Kidney (tissue), 14 donors: ENCODE results near the gene CEP43. TPM values are rescaled to one million over a fixed set of nuclear protein-coding genes. Genes with fewer than 3 reads are reported as not detected.

Experiments
- DNase-seq, 5 donors: peaks; one replicate each; pipeline ENCODE4 v3.0.0-alpha.2; 2013 to 2020
- FAIRE-seq: peaks from 2 replicates; lab custom pipeline; 2012; peaks lifted over from hg19 to GRCh38; lab: Jason Lieb, UNC
- H3K27ac ChIP-seq, 2 donors: one replicate each; pipeline ENCODE4 v1.7.0; 2013; ENCODE audit warnings: low read depth in 2 of 2, low read length in 2 of 2, inconsistent platforms in 1 of 2
- H3K27me3 ChIP-seq: one replicate; pipeline ENCODE4 v1.7.1; 2013; ENCODE audit warnings: low read length, inconsistent platforms; ENCODE audit not compliant: control insufficient read depth, insufficient read depth
- H3K36me3 ChIP-seq, 3 donors: one replicate each; pipeline versions ENCODE4 v1.7.0 to v1.7.1; 2013; ENCODE audit warnings: low read length in 3 of 3, control low read depth in 1 of 3, inconsistent platforms in 1 of 3; ENCODE audit not compliant: insufficient read depth in 3 of 3, control insufficient read depth in 2 of 3
- H3K4me1 ChIP-seq, 3 donors: one replicate each; pipeline versions ENCODE4 v1.7.0 to v1.7.1; 2013; ENCODE audit warnings: low read length in 3 of 3, inconsistent platforms in 1 of 3, low read depth in 1 of 3; ENCODE audit not compliant: control insufficient read depth in 2 of 3, insufficient read depth in 2 of 3
- H3K4me3 ChIP-seq, 3 donors: one replicate each; pipeline versions ENCODE4 v1.7.0 to v1.8.1; 2013; ENCODE audit warnings: low read length in 3 of 3, control low read depth in 1 of 3, inconsistent platforms in 1 of 3
- H3K9ac ChIP-seq, 3 donors: one replicate each; pipeline versions ENCODE4 v1.7.0 to v1.7.1; 2013; ENCODE audit warnings: low read length in 3 of 3, control low read depth in 1 of 3, inconsistent platforms in 1 of 3
- H3K9me3 ChIP-seq, 3 donors: one replicate each; pipeline versions ENCODE4 v1.7.0 to v1.7.1; 2013; ENCODE audit warnings: low read length in 3 of 3, control low read depth in 1 of 3, inconsistent platforms in 1 of 3; ENCODE audit not compliant: control insufficient read depth in 2 of 3, insufficient read depth in 1 of 3
- CTCF ChIP-seq: IDR thresholded peaks from 3 replicates; pipeline ENCODE4 v1.5.1; 2012; ENCODE audit warnings: mild to moderate bottlenecking, moderate library complexity, borderline replicate concordance; ENCODE audit not compliant: insufficient read depth; ENCODE audit errors: extremely low read depth
- intact Hi-C: fragments of 100-400 bp; cut with DNase I; formaldehyde crosslinking; loops from one replicate; pipeline ENCODE4 v1.11.1; 2022
- polyA plus RNA-seq: library from polyadenylated mRNA; stranded (reverse); fragments of 350-450 nt; fragmentation: Illumina TruSeq; extraction: RNeasy Lipid Tissue Mini Kit (QIAGEN cat#74804); gene quantifications from one replicate; pipeline ENCODE4 v1.2.3, GENCODE V29; 2014; ENCODE audit warnings: low read depth, low replicate concordance; ENCODE audit not compliant: insufficient read depth
- total RNA-seq: library from RNA; stranded (reverse); fragmentation: NEBNext Ultra II Directional; extraction: Animal tissue kit (Norgen Biotek cat#: 25700); gene quantifications from one replicate; pipeline ENCODE4 v1.2.1, GENCODE V29; 2021
- donor health status: control.
- donor health status: control.
- donor health status: control.
- donor health status: control.
- donor health status: control.
- donor health status: DM: yes; HTN: yes; CAD: no.
- donor health status: Normal renal cell carcinoma (clear cell type).

The CEP43 gene
- total and polyA plus RNA-seq, 2 donors from 2014 or later = 17.8 to 17.9 TPM

GRCh38 chr6:167013067-167013466, 13.9 kb downstream of the CEP43 start:
- no peaks in the 10 kb centered on the region for H3K27me3 ChIP-seq
- H3K4me1 ChIP-seq = no peaks in the 10 kb centered on the region
- H3K4me3 ChIP-seq = no peak overlapping the region
- no peak overlapping the region for H3K27ac ChIP-seq
- H3K9me3 ChIP-seq = no peaks in the 10 kb centered on the region
- FAIRE-seq = no peak
- no peak for DNase-seq
- H3K36me3 ChIP-seq = peaks cover 5 to 13% (median 10%) of the 10 kb centered on the region in 3 donors
- intact Hi-C loops = no loop called here
- no peak overlapping the region for H3K9ac ChIP-seq
- TF ChIP-seq CTCF = no peak

- H3K9ac ChIP-seq = no peak overlapping the region
- H3K4me3 ChIP-seq = no peak overlapping the region
- FAIRE-seq = no peak
- intact Hi-C loops = no loop called here
- H3K9me3 ChIP-seq = no peaks in the 10 kb centered on the region
- peaks cover 7 to 14% (median 12%) of the 10 kb centered on the region in 3 donors for H3K36me3 ChIP-seq
- no peaks in the 10 kb centered on the region for H3K4me1 ChIP-seq
- no peak for TF ChIP-seq CTCF
- DNase-seq = no peak
- H3K27me3 ChIP-seq = no peaks in the 10 kb centered on the region
- H3K27ac ChIP-seq = no peak overlapping the region
Measured at GRCh38 chr6:167013946-167014345, 14.7 kb downstream of the CEP43 start.

GRCh38 chr6:167015302-167015701, 16.1 kb downstream of the CEP43 start:
- H3K27ac ChIP-seq = no peak overlapping the region
- peaks cover 7 to 17% (median 12%) of the 10 kb centered on the region in 3 donors for H3K36me3 ChIP-seq
- no peak overlapping the region for H3K4me3 ChIP-seq
- intact Hi-C loops = no loop called here
- no peaks in the 10 kb centered on the region for H3K27me3 ChIP-seq
- DNase-seq (no peak), FAIRE-seq (no peak)
- no peak for TF ChIP-seq CTCF
- H3K4me1 ChIP-seq = no peaks in the 10 kb centered on the region
- no peak overlapping the region for H3K9ac ChIP-seq
- no peaks in the 10 kb centered on the region for H3K9me3 ChIP-seq

GRCh38 chr6:167020206-167020605, 21.0 kb downstream of the CEP43 start:
- no peak overlapping the region for H3K9ac ChIP-seq
- H3K36me3 ChIP-seq = peaks cover 5 to 7% (median 5%) of the 10 kb centered on the region in 3 donors
- no peaks in the 10 kb centered on the region for H3K9me3 ChIP-seq
- intact Hi-C loops = no loop called here
- no peaks in the 10 kb centered on the region for H3K27me3 ChIP-seq
- H3K27ac ChIP-seq = no peak overlapping the region
- no peak for TF ChIP-seq CTCF
- no peaks in the 10 kb centered on the region for H3K4me1 ChIP-seq
- FAIRE-seq = no peak
- DNase-seq = no peak
- H3K4me3 ChIP-seq = no peak overlapping the region
